HepG2 (cell line): ENCODE results near the gene MTREX. TPM values are rescaled to one million over a fixed set of nuclear protein-coding genes. Genes with fewer than 3 reads are reported as not detected.

Source experiments
- ADNP ChIP-seq: sonication (generic); formaldehyde crosslinking; IDR thresholded peaks from 2 replicates; pipeline ENCODE4 v1.4.0; 2020; ENCODE audit warnings: missing genetic modification reagents
- CHD4 ChIP-seq: fragments of 200-600 bp; sonication (generic); IDR thresholded peaks from 2 replicates; pipeline ENCODE4 v1.7.0; 2017; ENCODE audit warnings: mild to moderate bottlenecking, low read length, borderline replicate concordance
- E2F1 ChIP-seq: sonication (generic); formaldehyde crosslinking; IDR thresholded peaks from 2 replicates; pipeline ENCODE4 v1.5.0; 2020; ENCODE audit warnings: missing genetic modification reagents
- EHMT2 ChIP-seq: fragments of 200-600 bp; sonication (generic); IDR thresholded peaks from 2 replicates; pipeline ENCODE4 v1.7.0; 2017; ENCODE audit warnings: antibody characterized with exemption, low read depth, low read length, borderline replicate concordance
- FOSL1 ChIP-seq: sonication (generic); formaldehyde crosslinking; IDR thresholded peaks from 2 replicates; pipeline ENCODE4 v1.9.0; 2021; ENCODE audit warnings: missing genetic modification reagents, borderline replicate concordance
- GLI4 ChIP-seq: sonication (generic); formaldehyde crosslinking; IDR thresholded peaks from 2 replicates; pipeline ENCODE4 v1.5.1; 2020; ENCODE audit warnings: missing genetic modification reagents, mild to moderate bottlenecking, moderate library complexity, borderline replicate concordance
- GPN1 ChIP-seq: sonication (generic); formaldehyde crosslinking; IDR thresholded peaks from 2 replicates; pipeline ENCODE4 v1.5.1; 2020; ENCODE audit warnings: missing genetic modification reagents, borderline replicate concordance
- IRF2 ChIP-seq: IDR thresholded peaks from 2 replicates; pipeline ENCODE4 v1.6.1; 2018; ENCODE audit warnings: missing genetic modification reagents, missing compliant biosample characterization
- KDM4B ChIP-seq: sonication (generic); formaldehyde crosslinking; IDR thresholded peaks from 2 replicates; pipeline ENCODE4 v1.4.0; 2020; ENCODE audit warnings: missing genetic modification reagents
- NAIF1 ChIP-seq: sonication (generic); formaldehyde crosslinking; IDR thresholded peaks from 2 replicates; pipeline ENCODE4 v1.5.0; 2020; ENCODE audit warnings: mild to moderate bottlenecking, missing genetic modification reagents, borderline replicate concordance
- NFE2 ChIP-seq: sonication (generic); formaldehyde crosslinking; IDR thresholded peaks from 2 replicates; pipeline ENCODE4 v1.4.0; 2020; ENCODE audit warnings: missing genetic modification reagents
- NFE2L1 ChIP-seq: sonication (generic); formaldehyde crosslinking; IDR thresholded peaks from 2 replicates; pipeline ENCODE4 v1.4.0; 2020; ENCODE audit warnings: missing genetic modification reagents, mild to moderate bottlenecking, borderline replicate concordance
- NR2F2 ChIP-seq: IDR thresholded peaks from 2 replicates; pipeline ENCODE4 v1.6.1; 2012; ENCODE audit warnings: low read depth, inconsistent platforms, borderline replicate concordance
- PHF5A ChIP-seq: IDR thresholded peaks from one replicate; pipeline ENCODE4 v1.6.1; 2018; ENCODE audit warnings: low read depth, missing genetic modification reagents; ENCODE audit not compliant: unreplicated experiment
- POGZ ChIP-seq: sonication (generic); formaldehyde crosslinking; IDR thresholded peaks from 2 replicates; pipeline ENCODE4 v1.4.0; 2020; ENCODE audit warnings: mild to moderate bottlenecking, missing genetic modification reagents
- TOE1 ChIP-seq: sonication (generic); formaldehyde crosslinking; IDR thresholded peaks from 2 replicates; pipeline ENCODE4 v1.4.0; 2020; ENCODE audit warnings: mild to moderate bottlenecking, missing genetic modification reagents
- ZBTB7A ChIP-seq: sonication (generic); formaldehyde crosslinking; IDR thresholded peaks from 2 replicates; pipeline ENCODE4 v1.8.0; 2022; ENCODE audit warnings: mild to moderate bottlenecking, missing genetic modification reagents
- ZKSCAN1 ChIP-seq: fragments of 150-350 bp; IDR thresholded peaks from 2 replicates; pipeline ENCODE4 v1.6.1; 2014; ENCODE audit warnings: low read length
- ZNF224 ChIP-seq: sonication (generic); formaldehyde crosslinking; IDR thresholded peaks from 2 replicates; pipeline ENCODE4 v1.5.0; 2020; ENCODE audit warnings: mild to moderate bottlenecking, missing genetic modification reagents
- ZNF274 ChIP-seq: sonication (generic); formaldehyde crosslinking; IDR thresholded peaks from 2 replicates; pipeline ENCODE4 v1.5.1; 2020; ENCODE audit warnings: mild to moderate bottlenecking, missing genetic modification reagents
- ZNF337 ChIP-seq: sonication (generic); formaldehyde crosslinking; IDR thresholded peaks from 2 replicates; pipeline ENCODE4 v1.5.1; 2020; ENCODE audit warnings: missing genetic modification reagents, low read depth, mild to moderate bottlenecking, borderline replicate concordance
- ZNF546 ChIP-seq: sonication (generic); formaldehyde crosslinking; conservative IDR thresholded peaks from 2 replicates; pipeline ENCODE4 v1.8.1; 2023; ENCODE audit warnings: mild to moderate bottlenecking, missing genetic modification reagents
- ZNF550 ChIP-seq: sonication (generic); formaldehyde crosslinking; IDR thresholded peaks from 2 replicates; pipeline ENCODE4 v1.4.0; 2020; ENCODE audit warnings: mild to moderate bottlenecking, missing genetic modification reagents, borderline replicate concordance
- ZNF660 ChIP-seq: sonication (generic); formaldehyde crosslinking; IDR thresholded peaks from 2 replicates; pipeline ENCODE4 v1.5.1; 2020; ENCODE audit warnings: mild to moderate bottlenecking, low read depth, missing genetic modification reagents, borderline replicate concordance
- ZNF713 ChIP-seq: sonication (generic); formaldehyde crosslinking; IDR thresholded peaks from 2 replicates; pipeline ENCODE4 v1.4.0; 2020; ENCODE audit warnings: mild to moderate bottlenecking, missing genetic modification reagents
- ZZZ3 ChIP-seq: sonication (generic); formaldehyde crosslinking; IDR thresholded peaks from 2 replicates; pipeline ENCODE4 v1.4.0; 2020; ENCODE audit warnings: missing genetic modification reagents, mild to moderate bottlenecking, borderline replicate concordance
- polyA plus RNA-seq, 8 experiments: library from polyadenylated mRNA; depleted of rRNA in 3 of 8; stranded (reverse) in 7 of 8; unstranded in 1 of 8; fragments of >200 nt; fragmentation: Illumina TruSeq in 4 of 8; extraction: Trizol in 4 of 8; gene quantifications; 2 replicates each; pipeline versions ENCODE4 v1.2.1 to v1.2.3, GENCODE V29; 2011 to 2016; ENCODE audit warnings: low read depth in 4 of 8, missing spikeins in 1 of 8, mixed read lengths in 1 of 8; ENCODE audit not compliant: insufficient read depth in 1 of 8
- total RNA-seq, 5 experiments: library from RNA; depleted of rRNA; stranded (reverse); fragments of >200 nt; fragmentation: Illumina TruSeq; extraction: Trizol; gene quantifications; 2 replicates each; pipeline ENCODE4 v1.2.3, GENCODE V29; 2016; ENCODE audit warnings: low read depth in 1 of 5
- TF ChIP-seq, protein P1 (sequence below): sonication (generic); formaldehyde crosslinking; IDR thresholded peaks from 2 replicates; pipeline ENCODE4 v1.4.0; 2020; ENCODE audit warnings: missing genetic modification reagents
- TF ChIP-seq, protein P2 (sequence below): sonication (generic); formaldehyde crosslinking; IDR thresholded peaks from 2 replicates; pipeline ENCODE4 v1.8.1; 2023; ENCODE audit warnings: mild to moderate bottlenecking, missing genetic modification reagents, borderline replicate concordance

Gene MTREX
- total and polyA plus RNA-seq, 2 of the 13 experiments (the other 11 are each of a cell fraction or from before 2014, with no cell fraction given): 16.4 to 91.5 TPM

DNA sequence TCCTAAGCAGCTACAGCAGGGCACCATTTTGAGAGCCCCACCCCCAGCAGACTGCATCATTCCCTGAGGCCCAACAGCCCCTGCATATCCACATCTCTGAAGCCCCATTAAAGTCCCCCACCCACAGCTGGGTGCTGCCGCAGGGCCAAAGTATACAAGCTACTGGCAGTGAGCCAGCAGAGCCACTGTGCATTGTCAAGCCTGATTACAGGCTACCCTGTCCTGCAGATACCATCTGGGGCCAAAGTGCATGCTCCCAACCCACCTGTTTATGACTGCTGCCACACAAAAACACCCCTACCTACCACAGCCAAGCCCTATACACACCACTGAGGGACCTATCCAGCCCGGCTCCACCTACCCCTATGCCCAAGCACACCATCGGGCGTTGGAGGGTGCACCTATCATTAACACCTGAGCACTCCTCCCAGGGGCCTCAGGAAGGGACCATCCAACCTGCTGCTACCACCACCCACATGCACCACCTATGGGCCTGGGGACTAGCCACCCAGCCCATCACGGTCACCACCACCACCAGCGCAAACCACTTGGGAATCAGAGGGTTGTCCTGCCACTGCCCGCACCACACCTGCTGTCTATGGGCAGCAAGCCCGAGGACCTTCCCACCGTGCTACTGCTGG, 121.9 kb downstream of the MTREX start (continued):
- TF ChIP-seq E2F1 (CRISPR knock-in tag): no peak
- no peak for TF ChIP-seq ZNF337 (CRISPR knock-in tag)
- TF ChIP-seq NR2F2: no peak
- TF ChIP-seq FOSL1 (CRISPR knock-in tag): no peak
- TF ChIP-seq NFE2L1 (CRISPR knock-in tag): no peak
- no peak for TF ChIP-seq ZZZ3
- TF ChIP-seq ZNF550 (CRISPR knock-in tag): no peak
- TF ChIP-seq ZNF713: no peak
- no peak for TF ChIP-seq ZNF546
- TF ChIP-seq, protein P1, sequence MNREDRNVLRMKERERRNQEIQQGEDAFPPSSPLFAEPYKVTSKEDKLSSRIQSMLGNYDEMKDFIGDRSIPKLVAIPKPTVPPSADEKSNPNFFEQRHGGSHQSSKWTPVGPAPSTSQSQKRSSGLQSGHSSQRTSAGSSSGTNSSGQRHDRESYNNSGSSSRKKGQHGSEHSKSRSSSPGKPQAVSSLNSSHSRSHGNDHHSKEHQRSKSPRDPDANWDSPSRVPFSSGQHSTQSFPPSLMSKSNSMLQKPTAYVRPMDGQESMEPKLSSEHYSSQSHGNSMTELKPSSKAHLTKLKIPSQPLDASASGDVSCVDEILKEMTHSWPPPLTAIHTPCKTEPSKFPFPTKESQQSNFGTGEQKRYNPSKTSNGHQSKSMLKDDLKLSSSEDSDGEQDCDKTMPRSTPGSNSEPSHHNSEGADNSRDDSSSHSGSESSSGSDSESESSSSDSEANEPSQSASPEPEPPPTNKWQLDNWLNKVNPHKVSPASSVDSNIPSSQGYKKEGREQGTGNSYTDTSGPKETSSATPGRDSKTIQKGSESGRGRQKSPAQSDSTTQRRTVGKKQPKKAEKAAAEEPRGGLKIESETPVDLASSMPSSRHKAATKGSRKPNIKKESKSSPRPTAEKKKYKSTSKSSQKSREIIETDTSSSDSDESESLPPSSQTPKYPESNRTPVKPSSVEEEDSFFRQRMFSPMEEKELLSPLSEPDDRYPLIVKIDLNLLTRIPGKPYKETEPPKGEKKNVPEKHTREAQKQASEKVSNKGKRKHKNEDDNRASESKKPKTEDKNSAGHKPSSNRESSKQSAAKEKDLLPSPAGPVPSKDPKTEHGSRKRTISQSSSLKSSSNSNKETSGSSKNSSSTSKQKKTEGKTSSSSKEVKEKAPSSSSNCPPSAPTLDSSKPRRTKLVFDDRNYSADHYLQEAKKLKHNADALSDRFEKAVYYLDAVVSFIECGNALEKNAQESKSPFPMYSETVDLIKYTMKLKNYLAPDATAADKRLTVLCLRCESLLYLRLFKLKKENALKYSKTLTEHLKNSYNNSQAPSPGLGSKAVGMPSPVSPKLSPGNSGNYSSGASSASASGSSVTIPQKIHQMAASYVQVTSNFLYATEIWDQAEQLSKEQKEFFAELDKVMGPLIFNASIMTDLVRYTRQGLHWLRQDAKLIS: no peak
- TF ChIP-seq, protein P2, sequence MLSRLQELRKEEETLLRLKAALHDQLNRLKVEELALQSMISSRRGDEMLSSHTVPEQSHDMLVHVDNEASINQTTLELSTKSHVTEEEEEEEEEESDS (CRISPR knock-in tag): no peak
- TF ChIP-seq GPN1 (CRISPR knock-in tag): no peak
- TF ChIP-seq ZBTB7A (CRISPR knock-in tag): 0 out of 2 replicates have a peak, but pooled peaks have one; percentile 40
- no peak for TF ChIP-seq ZKSCAN1
- no peak for TF ChIP-seq ADNP (CRISPR knock-in tag)
- no peak for TF ChIP-seq CHD4
- no peak for TF ChIP-seq GLI4
- TF ChIP-seq NFE2 (CRISPR knock-in tag): no peak
- TF ChIP-seq TOE1 (CRISPR knock-in tag): no peak
- no peak for TF ChIP-seq KDM4B (CRISPR knock-in tag)
- TF ChIP-seq IRF2 (CRISPR knock-in tag): 0 out of 2 replicates have a peak, but pooled peaks have one; percentile 29
- no peak for TF ChIP-seq PHF5A (CRISPR knock-in tag)
- no peak for TF ChIP-seq ZNF224 (CRISPR knock-in tag)
- TF ChIP-seq ZNF274 (CRISPR knock-in tag): 0 out of 2 replicates have a peak, but pooled peaks have one; percentile 28
- TF ChIP-seq EHMT2: peak; percentile 69; the same call in 1 of the 2 replicates
- TF ChIP-seq POGZ (CRISPR knock-in tag): peak; percentile 50
- no peak for TF ChIP-seq NAIF1
- no peak for TF ChIP-seq ZNF660 (CRISPR knock-in tag)
